Stomach (tissue), 4 donors: Measurements from ENCODE around the gene ABHD17B.

ENCODE experiments used
- EP300 ChIP-seq: sonication (generic); formaldehyde crosslinking; IDR thresholded peaks from one replicate; pipeline ENCODE4 v1.6.1; 2017; ENCODE audit warnings: antibody characterized with exemption
- POLR2A ChIP-seq, 4 donors: fragments of 450-650 bp; IDR thresholded peaks; one replicate each; pipeline ENCODE4 v1.6.1; 2016; ENCODE audit warnings: antibody characterized with exemption in 4 of 4, control low read depth in 2 of 4, mild to moderate bottlenecking in 1 of 4, moderate library complexity in 1 of 4
- POLR2AphosphoS5 ChIP-seq, 3 donors: sonication (generic); formaldehyde crosslinking; IDR thresholded peaks; one replicate each; pipeline ENCODE4 v1.6.1; 2016; ENCODE audit warnings: antibody characterized with exemption in 3 of 3
- TF ChIP-seq, protein P1 (sequence below), 7 experiments: fragments of 450-650 bp in 4 of 7; fragments of 200-600 bp in 3 of 7; sonication (generic) in 3 of 7; IDR thresholded peaks; one replicate each; pipeline ENCODE4 v1.5.1; 2016 to 2019; ENCODE audit warnings: antibody characterized with exemption in 7 of 7, control low read depth in 2 of 7, mild to moderate bottlenecking in 1 of 7

DNA sequence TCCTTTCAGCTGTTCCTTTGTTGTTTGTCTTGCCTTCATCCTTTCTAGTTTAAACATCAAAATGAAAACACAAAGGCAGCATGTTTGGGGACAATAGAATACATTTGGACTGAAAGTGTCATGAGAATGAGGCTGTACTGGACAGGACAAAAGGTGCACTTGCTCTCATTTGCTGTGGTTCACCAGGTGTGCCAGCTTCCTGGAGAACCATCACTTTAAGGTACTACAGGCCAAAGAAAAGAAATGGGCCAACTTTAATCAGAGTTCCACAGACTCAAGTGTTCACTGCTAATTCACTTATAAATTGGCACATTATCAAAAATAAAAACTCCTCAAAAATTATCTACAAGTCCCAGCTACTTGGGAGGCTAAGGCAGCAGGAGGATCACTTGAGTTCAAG lies 53.8 kb downstream of the ABHD17B start:
- TF ChIP-seq, protein P1, sequence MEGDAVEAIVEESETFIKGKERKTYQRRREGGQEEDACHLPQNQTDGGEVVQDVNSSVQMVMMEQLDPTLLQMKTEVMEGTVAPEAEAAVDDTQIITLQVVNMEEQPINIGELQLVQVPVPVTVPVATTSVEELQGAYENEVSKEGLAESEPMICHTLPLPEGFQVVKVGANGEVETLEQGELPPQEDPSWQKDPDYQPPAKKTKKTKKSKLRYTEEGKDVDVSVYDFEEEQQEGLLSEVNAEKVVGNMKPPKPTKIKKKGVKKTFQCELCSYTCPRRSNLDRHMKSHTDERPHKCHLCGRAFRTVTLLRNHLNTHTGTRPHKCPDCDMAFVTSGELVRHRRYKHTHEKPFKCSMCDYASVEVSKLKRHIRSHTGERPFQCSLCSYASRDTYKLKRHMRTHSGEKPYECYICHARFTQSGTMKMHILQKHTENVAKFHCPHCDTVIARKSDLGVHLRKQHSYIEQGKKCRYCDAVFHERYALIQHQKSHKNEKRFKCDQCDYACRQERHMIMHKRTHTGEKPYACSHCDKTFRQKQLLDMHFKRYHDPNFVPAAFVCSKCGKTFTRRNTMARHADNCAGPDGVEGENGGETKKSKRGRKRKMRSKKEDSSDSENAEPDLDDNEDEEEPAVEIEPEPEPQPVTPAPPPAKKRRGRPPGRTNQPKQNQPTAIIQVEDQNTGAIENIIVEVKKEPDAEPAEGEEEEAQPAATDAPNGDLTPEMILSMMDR (IDR thresholded peaks at IDR 0.05) = no peak
- TF ChIP-seq POLR2A (IDR thresholded peaks at IDR 0.05) (no peak), POLR2AphosphoS5 (IDR thresholded peaks at IDR 0.05) (no peak), EP300 (no peak)
